HK-2 (cell line): Measurements from ENCODE around the gene PLEKHA7.
"Not testable (repeated sequence)": the region's sequence is repeated elsewhere in the genome, so short reads cannot be mapped to it uniquely, and the experiment has no call there.

ENCODE experiments used
- DNase-seq: peaks from one replicate; pipeline ENCODE4 v3.0.0-alpha.2; 2018; ENCODE audit not compliant: unreplicated experiment

PLEKHA7 gene

DNA sequence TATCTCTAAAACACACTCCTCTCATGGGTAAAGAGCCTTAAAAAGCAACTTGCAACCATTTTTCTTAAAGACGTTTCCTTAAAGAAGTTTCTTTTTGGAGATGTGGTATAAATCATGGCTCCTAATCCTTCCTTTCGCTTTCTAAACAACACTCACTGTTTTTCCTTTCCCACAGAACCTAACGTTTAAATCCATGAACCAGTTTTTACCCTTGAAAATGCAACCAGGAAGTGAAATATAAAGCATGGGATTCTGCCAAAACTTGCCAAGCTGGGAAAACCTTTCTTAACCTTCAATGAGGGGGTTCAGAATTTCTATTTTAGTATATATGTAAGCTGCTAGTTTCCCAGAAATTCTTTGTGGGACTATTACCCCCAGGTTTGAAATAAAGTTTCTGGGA lies 8.6 kb downstream of the PLEKHA7 start:
- DNase-seq = no peak

DNA sequence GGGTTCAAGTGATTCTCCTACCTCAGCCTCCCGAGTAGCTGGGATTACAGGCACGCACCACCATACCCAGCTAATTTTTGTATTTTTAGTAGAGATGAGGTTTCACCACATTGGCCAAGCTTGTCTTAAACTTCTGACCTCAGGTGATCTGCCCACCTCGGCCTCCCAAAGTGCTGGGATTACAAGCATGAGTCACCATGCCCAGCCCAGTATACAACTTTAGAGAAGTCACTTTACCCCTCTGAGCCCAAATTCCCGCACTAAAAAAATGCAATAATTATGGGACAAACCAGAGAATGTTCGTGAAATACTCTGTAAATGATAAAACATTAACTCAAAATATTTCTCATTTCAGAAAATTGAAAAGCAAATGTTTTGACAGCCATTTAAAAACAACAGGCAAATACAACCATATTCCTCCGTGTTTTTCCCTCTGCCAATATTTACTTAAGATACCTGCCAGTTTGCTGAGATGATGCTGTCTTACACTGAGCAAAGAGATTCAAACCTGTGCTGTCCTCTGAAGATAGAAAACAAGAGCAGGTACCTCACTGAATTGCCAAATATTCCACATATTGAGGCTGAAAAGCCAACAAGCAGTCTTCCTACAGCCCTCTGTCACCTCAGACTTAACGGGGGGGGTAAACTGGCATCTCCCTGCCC lies 9.6 kb downstream of the PLEKHA7 start:
- no peak for DNase-seq

GRCh38 chr11:17003426-17003825 lies 10.8 kb downstream of the PLEKHA7 start:
- no peak for DNase-seq

- no peak for DNase-seq
Observed at GRCh38 chr11:17002543-17002942, 11.7 kb downstream of the PLEKHA7 start.

DNA sequence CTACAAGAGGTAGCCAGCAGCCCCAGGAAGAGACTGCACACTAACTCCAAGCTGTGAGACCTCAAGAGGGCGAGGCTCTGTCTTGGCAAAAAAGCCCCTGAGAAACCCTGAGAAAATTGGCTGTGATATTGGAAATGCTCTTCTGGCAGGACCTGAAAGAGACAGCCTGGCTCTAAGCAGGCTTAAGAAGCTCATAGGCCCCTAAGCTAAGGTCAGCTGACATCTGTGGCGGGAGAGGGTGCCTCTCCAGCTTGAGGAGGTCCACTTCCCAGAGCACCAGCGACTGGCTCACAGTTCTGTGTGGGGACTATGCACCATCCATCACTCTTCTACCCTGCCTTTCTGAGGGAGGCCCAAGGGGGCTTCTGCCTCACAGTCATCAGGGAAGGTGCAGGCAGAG lies 12.4 kb downstream of the PLEKHA7 start:
- no peak for DNase-seq

- no peak for DNase-seq
Observed at GRCh38 chr11:17000987-17001386, 13.2 kb downstream of the PLEKHA7 start.

GRCh38 chr11:17000253-17000652 lies 14.0 kb downstream of the PLEKHA7 start:
- not testable (repeated sequence) for DNase-seq

- no peak for DNase-seq
Observed at GRCh38 chr11:16999116-16999515, 15.1 kb downstream of the PLEKHA7 start.

DNA sequence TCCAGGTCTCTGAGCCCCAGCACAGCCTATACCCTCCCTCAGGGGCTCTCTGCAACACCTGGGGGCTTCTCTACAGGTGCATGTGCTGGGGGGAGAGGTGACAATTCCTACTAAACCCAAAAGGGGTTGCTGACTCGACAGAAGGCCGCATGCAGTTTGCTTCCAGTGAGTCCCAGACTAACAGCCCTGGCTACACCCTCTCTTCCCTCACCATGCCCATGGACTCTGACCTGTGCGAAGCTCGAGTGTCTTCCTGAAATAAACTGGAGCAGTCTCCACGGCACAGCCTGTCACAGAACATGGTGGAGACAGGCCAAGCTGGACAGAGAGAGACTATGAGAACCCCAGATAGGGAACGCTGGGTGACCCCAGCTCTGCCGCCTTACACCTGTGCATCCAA lies 16.6 kb downstream of the PLEKHA7 start:
- no peak for DNase-seq

GRCh38 chr11:16993495-16993894 lies 20.7 kb downstream of the PLEKHA7 start:
- peak; percentile 23 for DNase-seq

DNA sequence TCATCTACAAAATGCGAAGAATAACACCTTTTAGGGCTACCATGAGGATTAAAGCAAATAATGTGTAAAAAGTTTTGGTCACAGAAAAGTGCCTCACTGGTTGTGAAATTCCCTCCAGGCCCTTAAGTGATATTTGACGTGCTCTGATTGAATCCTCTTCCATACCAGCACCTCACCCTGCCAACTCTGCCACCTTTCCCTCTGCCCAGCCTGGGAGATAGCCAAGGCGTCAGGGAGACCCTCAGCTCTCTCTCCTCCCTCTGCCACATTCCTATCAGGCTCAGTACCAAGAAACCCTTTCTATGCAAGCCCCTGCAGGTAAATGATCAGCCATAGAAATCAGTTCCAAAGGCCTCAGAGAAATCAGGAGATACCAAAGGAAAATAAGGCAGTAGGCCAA lies 21.4 kb downstream of the PLEKHA7 start:
- no peak for DNase-seq

DNA sequence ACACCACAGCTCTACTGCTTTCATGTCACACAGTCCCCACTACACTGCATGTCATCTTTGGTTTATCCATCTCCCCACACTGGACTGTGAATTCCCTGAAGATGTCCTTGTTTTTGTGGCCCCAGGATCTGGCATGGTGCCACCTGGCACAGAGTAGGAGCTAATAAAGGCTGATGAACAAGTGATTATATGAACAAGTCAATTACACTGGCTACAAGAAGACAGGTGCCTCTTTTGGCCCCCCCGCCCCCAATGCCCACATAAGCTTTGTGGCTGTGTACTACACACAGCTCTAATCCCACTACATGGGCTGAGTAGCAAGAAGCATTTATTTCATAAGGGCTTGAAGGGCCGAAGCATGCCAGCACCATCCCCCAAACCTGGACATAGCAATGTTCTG lies 24.7 kb downstream of the PLEKHA7 start:
- no peak for DNase-seq

DNA sequence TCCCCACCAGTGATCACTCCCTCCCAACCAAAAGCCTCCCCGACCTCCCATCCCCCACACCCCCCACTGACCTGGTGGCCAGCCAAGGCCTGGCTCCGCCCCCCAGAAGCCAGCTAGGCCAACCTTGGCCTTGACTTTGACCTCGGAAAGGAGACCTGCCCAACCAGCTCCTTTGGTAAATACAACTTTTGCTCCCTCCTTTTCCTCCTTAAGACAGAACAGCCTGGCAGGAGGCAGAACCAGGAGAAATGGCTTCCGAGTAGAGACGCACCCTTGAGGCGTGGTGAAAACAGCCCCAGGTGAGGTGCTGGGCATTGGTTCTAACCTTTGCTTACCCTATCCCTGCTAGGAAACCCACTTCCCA lies 27.0 kb downstream of the PLEKHA7 start:
- DNase-seq = no peak

DNA sequence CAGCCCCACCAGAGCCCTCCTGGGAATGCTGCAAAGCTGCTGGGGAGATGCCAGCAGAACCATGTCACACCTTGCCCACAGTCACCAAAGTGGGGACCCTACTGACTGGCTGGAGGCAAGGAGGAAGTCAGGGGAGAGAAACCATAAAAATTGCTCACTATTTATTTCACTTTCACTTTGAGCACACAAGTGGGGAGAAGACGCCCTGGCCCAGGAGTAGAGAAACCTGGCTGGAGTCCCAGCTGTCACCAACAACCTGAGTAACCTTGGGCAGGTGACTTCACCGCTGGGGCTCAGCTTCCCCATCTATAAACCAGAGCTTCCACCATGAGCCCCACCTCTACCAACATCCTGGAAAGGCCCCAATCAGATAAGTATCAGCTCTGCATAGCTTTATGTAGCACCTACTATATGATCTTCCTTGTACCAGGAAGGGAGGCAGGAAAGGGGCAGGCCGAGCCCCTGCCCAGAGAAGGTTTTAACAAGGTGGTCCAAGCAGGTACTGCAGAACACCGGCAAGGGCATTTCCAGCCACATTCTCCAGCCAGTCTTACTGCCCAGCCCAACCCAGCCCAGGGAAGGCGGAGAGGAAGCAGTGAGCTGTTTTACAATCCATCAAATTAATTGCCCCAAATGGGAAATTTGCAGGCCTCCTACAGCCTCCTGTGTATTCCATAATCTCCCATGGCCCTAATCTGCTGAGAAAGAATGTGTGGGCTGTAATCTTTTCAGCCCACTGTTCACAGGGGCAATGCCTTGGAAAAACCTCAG lies 27.6 kb downstream of the PLEKHA7 start:
- DNase-seq = no peak

DNA sequence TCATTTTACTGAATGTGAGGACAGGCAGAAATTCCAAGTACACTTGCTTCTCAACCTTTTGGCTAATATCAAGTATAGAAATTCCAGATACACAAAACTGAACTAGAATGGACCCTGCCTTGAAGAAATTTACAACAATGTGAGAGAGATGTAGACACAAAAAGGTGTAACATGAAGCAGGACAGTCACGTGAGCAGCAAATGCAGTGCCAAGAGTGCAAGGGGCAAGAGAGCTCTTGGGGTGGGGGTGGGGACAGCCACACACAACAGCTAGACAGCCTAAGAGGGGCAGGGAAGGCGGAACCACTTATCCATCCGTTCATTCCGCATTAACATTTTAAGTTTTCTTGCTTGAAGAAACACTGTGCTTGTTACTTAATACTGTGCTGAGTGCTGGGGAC lies 28.9 kb downstream of the PLEKHA7 start:
- DNase-seq = no peak

- no peak for DNase-seq
Observed at GRCh38 chr11:16984229-16984628, 30.0 kb downstream of the PLEKHA7 start.

DNA sequence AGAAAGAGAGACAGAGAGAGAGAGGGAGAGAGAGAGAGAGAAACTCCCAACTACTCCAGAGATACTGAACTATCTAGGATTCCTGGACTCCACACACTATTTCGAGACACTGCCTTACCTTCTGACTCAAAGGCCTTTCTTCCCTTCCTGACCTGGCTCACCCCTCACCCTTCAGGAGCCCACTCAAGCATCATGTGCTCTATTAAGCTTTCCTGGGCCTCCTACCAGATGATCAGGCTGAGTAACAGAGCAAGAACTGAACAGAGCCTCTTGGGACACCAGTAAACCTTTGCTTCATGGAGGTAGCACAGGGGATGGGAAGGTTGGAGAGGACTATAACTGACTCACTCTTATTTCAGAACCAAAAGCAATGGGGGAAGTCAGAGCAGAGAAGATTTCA lies 31.4 kb downstream of the PLEKHA7 start:
- no peak for DNase-seq

DNA sequence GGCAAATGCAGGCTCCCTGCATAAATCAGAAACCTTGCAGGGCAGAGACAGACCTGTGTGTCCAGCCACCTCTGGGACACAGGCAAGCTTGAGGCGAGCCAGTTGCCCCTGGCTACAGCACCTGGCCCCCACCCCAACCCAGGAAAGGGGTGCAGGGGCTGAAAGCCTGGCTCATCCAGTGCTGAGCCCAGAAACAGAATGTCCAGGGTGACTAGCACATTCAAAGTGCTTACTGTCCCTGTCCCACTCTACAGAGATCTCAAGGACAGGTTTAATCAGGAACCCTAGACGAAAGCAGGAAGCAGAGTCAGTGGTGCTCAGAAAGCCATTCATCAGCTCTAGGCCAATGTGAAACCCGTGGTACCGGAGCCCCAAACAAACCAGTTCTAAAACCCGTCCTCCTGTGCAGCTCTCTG lies 31.9 kb downstream of the PLEKHA7 start:
- DNase-seq = no peak

GRCh38 chr11:16981651-16982194 lies 32.5 kb downstream of the PLEKHA7 start:
- no peak for DNase-seq

GRCh38 chr11:16979703-16980622 lies 34.3 kb downstream of the PLEKHA7 start:
- no peak for DNase-seq

DNA sequence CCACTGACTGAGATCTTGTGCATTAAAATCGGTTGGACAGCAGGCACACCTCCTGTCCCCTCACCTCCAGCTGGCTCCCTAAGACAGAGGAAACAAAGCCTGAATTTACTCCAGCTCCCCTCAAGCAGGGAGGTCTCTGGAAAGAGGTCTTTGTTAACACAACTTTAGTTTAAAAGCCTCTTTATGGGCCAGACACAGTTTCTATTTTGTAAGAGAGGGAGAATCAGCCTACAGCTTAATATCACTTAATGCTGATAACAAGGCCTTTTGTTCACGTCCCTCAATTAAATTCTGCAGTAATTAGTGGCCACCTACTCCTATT lies 36.3 kb downstream of the PLEKHA7 start:
- DNase-seq = no peak
